Tibial artery (tissue), 4 donors: ENCODE results near the gene THAP8.

Source experiments
- DNase-seq, 2 donors: peaks; one replicate each; pipeline ENCODE4 v3.0.0-alpha.2; 2019
- H3K27ac ChIP-seq, 2 donors: fragments of 200-600 bp; sonication (generic) in 1 of 2; 1 replicate in 1 of 2; 2 replicates in 1 of 2; pipeline ENCODE4 v1.5.1; 2018 to 2019; ENCODE audit warnings: mild to moderate bottlenecking in 1 of 2
- H3K27me3 ChIP-seq, 2 donors: fragments of 200-600 bp; sonication (generic) in 1 of 2; one replicate each; pipeline versions ENCODE4 v1.5.1 to v1.6.0; 2016 to 2019
- H3K36me3 ChIP-seq, 3 donors: fragments of 200-600 bp; sonication (generic) in 2 of 3; one replicate each; pipeline ENCODE4 v1.5.1; 2016 to 2019; ENCODE audit warnings: mild to moderate bottlenecking in 2 of 3
- H3K4me1 ChIP-seq, 4 donors: fragments of 200-600 bp; sonication (generic) in 2 of 4; 1 replicate in 3 of 4; 2 replicates in 1 of 4; pipeline ENCODE4 v1.5.1; 2016 to 2019
- H3K4me3 ChIP-seq, 2 donors: fragments of 200-600 bp; sonication (generic) in 1 of 2; 1 replicate in 1 of 2; 2 replicates in 1 of 2; pipeline ENCODE4 v1.5.1; 2018 to 2019; ENCODE audit warnings: mild to moderate bottlenecking in 2 of 2
- H3K9me3 ChIP-seq, 3 donors: fragments of 200-600 bp; sonication (generic) in 1 of 3; one replicate each; pipeline ENCODE4 v1.5.1; 2016 to 2019
- CTCF ChIP-seq, 2 experiments: fragments of 200-600 bp in 1 of 2; fragments of 450-650 bp in 1 of 2; IDR thresholded peaks; one replicate each; pipeline ENCODE4 v1.5.1; 2017 to 2019; ENCODE audit warnings: antibody characterized with exemption in 2 of 2, mild to moderate bottlenecking in 1 of 2, moderate library complexity in 1 of 2
- intact Hi-C: fragments of 100-400 bp; cut with DNase I; formaldehyde crosslinking; loops from one replicate; pipeline ENCODE4 v1.15.0; 2023; ENCODE audit warnings: low total_unique reads

The THAP8 gene

GRCh38 chr19:36009633-36010379, 44.3 kb downstream of the THAP8 start:
- no peak for TF ChIP-seq CTCF (IDR thresholded peaks at IDR 0.05)
- no peaks in the 10 kb centered on the region for H3K27me3 ChIP-seq
- intact Hi-C loops = no loop called here
- no peak for DNase-seq
- H3K9me3 ChIP-seq = no peaks in the 10 kb centered on the region
- H3K4me1 ChIP-seq = peaks cover 0 to 38% (median 25%) of the 10 kb centered on the region in 4 donors
- H3K4me3 ChIP-seq = peak overlapping the region; percentile 45 to 56
- no peaks in the 10 kb centered on the region for H3K36me3 ChIP-seq
- H3K27ac ChIP-seq = peak overlapping the region; percentile 76 to 78

- Histone ChIP-seq H3K4me3 (peak overlapping the region; percentile 45 to 56), H3K27me3 (no peaks in the 10 kb centered on the region), H3K9me3 (no peaks in the 10 kb centered on the region), H3K4me1 (peaks cover 0 to 32% (median 21%) of the 10 kb centered on the region in 4 donors), H3K27ac (peak overlapping the region; percentile 76 to 78), H3K36me3 (no peaks in the 10 kb centered on the region)
- intact Hi-C loops = no loop called here
- TF ChIP-seq CTCF (IDR thresholded peaks at IDR 0.05) = no peak
- DNase-seq = peak; percentile 71 to 88
These were observed 44.9 kb downstream of the THAP8 start for GRCh38 chr19:36009220-36009619.

- no peaks in the 10 kb centered on the region for H3K27me3 ChIP-seq
- DNase-seq = no peak
- H3K9me3 ChIP-seq = no peaks in the 10 kb centered on the region
- peak within 1 kb of the TSS; percentile 45 to 56 for H3K4me3 ChIP-seq
- H3K27ac ChIP-seq = peak within 1 kb of the TSS; percentile 76 to 78
- intact Hi-C loops = no loop called here
- no peak for TF ChIP-seq CTCF (IDR thresholded peaks at IDR 0.05)
- peaks cover 0 to 7% (median 0%) of the 10 kb centered on the region in 3 donors for H3K36me3 ChIP-seq
- peaks cover 0 to 28% (median 18%) of the 10 kb centered on the region in 4 donors for H3K4me1 ChIP-seq
These were observed 45.6 kb downstream of the THAP8 start, which contains the start of gene SYNE4 for GRCh38 chr19:36008336-36008978. TSS of gene SYNE4 (minus strand) at chr19:36008813. CDS start at chr19:36008681, 132 bp downstream.

GRCh38 chr19:36006955-36007354, 47.1 kb downstream of the THAP8 start:
- H3K36me3 ChIP-seq = peaks cover 0 to 17% (median 0%) of the 10 kb centered on the region in 3 donors
- no peaks in the 10 kb centered on the region for H3K9me3 ChIP-seq
- no peak overlapping the region for H3K4me3 ChIP-seq
- peaks cover 0 to 23% (median 13%) of the 10 kb centered on the region in 4 donors for H3K4me1 ChIP-seq
- H3K27me3 ChIP-seq = no peaks in the 10 kb centered on the region
- no peak overlapping the region for H3K27ac ChIP-seq
- DNase-seq = no peak
- intact Hi-C loops = no loop called here
- TF ChIP-seq CTCF (IDR thresholded peaks at IDR 0.05) = no peak

- Histone ChIP-seq H3K27ac (no peak overlapping the region), H3K9me3 (no peaks in the 10 kb centered on the region), H3K4me3 (no peak overlapping the region), H3K36me3 (peaks cover 2 to 35% (median 13%) of the 10 kb centered on the region in 3 donors), H3K4me1 (peaks cover 0 to 15% (median 9%) of the 10 kb centered on the region in 4 donors), H3K27me3 (no peaks in the 10 kb centered on the region)
- TF ChIP-seq CTCF (IDR thresholded peaks at IDR 0.05) = no peak
- intact Hi-C loops = no loop called here
- no peak for DNase-seq
These were observed 50.8 kb downstream of the THAP8 start for GRCh38 chr19:36003284-36003683.
